ENCODE results near the gene SUMO2.
A peak's percentile ranks its signal among the peaks of the same experiment; 100 is the strongest.
"Not testable (repeated sequence)": the region's sequence is repeated elsewhere in the genome, so short reads cannot be mapped to it uniquely, and the experiment has no call there.

Gene SUMO2

DNA sequence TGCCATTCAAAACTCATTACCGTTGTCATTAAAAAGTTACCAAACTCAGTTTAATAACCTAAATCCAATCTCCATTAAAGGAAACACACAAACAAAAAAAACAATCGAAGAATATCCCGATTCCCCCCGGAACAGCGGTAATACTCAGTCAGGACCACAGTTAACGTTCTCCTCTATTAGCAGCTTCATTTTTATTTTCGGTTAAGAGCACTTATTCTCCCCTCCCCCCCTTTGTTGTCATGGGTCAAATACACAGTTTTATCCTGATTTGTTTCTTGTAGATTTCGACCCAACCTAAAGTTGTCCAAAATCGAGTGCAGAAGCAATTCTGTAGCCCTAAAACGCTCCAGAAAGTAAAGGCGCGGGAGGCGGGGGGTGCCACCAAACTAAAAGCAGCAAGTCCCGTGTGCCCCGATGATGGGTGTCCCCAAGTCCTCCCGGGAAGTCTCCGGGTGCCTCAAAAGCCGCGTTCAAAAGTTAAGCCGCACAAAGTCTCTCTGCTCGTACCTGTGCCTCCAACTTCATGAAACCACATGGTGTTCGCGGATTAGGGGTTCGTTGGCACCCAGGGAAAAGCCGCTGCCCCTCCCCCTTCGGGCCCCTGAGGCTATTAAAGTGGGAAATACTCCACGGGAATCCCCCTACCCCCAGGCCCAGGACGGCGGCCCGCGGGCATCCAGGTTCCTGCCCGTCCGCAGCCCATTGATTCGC, 996 bp downstream of the SUMO2 start:
- no peak for DNase-seq

DNA sequence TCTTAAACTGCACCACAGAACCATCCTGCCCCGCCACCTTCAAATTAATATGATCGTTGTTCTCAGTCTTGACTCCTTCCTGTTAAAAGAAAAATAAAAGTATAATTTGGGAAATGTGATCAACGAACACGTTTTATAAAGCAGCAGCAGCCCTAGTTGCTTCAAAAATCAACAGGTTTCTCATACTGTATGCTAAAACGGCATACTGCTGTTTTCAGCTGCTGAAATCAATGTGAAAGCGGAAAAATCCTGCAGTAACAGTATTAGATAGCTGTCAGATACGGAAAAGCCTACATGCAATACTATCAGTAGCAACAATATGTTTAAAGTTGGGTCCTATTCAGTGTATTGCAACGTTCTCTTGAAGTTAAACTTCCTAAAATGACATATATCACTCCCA, 1.6 kb downstream of the SUMO2 start:
- DNase-seq, result no peak

DNA sequence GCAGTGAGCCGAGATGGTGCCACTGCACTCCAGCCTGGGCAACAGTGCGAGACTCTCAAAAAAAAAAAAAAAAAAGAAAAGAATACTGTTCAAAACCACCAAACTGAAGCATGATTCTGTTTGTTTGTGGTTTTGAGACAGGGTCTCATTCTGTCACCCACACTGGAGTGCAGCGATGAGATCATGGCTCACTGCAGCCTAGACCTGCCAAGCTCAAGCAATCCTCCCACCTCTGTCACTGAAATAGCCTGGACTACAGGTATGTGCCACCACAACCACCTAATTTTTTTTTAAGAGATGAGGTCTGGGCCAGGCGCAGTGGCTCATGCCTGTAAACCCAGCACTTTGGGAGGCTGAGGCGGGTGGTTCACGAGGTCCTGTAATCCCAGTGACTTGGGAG, 4.3 kb downstream of the SUMO2 start:
- DNase-seq, result no peak

DNA sequence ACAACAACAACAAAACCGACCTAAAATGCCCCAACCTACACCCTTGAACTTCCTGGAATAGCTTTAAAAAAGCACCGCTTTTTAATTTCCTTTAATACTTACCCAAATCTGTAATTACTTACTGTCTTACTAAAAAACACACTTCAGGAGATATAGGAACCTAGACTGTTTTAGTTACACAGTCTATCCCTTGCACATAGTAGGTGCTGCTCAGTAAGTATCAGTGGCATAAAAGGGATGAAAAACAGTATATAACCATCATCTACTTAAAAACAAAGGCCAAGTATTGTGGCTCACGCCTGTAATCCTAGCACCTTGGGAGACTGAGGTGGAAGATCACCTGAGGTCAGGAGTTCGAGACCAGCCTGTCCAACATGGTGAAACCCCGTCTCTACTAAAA, 6.1 kb downstream of the SUMO2 start:
- DNase-seq, result no peak

DNA sequence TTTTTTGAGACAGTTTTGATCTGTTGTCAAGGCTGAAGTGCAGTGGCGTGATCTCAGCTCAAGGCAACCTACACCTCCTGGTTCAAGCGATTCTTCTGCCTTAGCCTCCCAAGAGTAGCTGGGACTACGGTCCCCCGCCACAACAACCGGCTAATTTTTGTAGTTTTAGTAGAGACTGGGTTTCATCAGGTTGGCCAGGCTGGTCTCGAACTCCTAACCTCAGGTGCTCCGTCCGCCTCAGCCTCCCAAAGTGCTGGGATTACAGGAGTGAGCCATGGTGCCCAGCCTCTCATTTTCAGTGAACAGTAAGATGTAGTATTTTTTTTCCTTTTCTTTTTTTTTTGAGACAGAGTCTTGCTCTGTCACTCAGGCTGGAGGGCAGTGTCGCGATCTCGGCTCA, 7.8 kb downstream of the SUMO2 start:
- no peak for DNase-seq

DNA sequence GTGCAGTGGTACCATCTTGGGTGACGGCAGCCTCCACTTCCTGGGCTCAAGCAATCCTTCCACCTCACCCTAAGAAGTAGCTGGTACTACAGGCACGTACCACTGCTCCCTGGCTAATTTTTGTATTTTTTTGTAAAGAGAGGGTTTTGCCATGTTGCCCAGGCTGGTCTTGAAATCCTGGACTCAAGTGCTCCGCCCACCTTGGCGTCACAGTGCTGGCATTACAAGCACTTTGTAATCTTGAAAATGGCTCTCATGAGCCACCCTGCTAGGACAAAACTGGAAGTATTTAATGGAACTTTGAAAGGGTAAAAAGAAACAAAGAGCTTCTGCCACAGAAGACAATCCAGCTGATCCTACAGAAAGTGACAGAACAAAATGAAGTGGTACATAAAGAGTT, 9.2 kb downstream of the SUMO2 start:
- no peak for DNase-seq

DNA sequence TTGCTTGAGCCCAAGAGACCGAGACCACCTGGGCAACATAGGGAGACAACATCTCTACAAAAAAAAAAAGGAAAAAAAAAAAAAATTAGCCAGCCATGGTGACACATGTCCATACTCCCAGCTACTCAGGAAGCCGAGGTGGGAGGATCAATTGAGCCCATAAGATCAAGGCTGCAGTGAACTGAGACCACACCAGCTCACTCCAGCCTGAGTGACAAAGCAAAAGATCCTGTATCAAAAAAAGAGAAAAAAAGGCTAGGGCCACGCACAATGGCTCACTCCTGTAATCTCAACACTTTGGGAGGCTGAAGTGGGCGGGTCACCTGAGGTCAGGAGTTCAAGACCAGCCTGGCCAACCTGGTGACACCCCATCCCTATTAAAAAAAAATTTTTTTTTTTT, 13.8 kb downstream of the SUMO2 start:
- no peak for DNase-seq

DNA sequence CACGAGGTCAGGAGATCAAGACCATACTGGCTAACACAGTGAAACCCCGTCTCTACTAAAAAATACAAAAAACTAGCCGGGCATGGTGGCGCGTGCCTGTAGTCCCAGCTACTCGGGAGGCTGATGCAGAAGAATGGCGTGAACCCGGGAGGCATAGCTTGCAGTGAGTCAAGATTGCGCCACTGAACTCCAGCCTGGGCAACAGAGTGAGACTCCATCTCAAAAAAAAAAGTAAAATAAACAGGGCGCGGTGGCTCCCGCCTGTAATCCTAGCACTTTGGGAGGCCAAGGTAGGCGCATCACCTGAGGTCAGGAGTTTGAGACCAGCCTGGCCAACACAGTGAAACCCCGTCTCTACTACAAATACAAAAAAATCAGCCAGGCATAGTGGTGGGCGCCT, 18.2 kb downstream of the SUMO2 start:
- DNase-seq, result not testable (repeated sequence)

DNA sequence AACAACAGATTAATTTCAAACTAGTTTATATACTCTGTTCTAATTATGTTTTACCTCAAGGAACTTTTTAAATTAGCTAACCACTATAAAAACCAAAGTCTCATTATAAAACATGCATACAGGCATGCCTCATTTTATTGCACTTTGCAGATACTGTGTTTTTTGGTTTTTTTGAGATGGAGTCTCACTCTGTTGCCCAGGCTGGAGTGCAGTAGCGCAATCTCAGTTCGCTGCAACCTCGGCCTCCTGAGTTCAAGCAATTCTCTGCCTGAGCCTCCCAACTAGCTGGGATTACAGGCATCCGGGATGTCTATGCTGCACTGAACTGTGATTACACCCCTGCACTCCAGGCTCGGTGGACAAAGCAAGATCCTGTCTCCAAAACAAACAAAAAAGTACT, 19.7 kb downstream of the SUMO2 start:
- DNase-seq, result no peak

DNA sequence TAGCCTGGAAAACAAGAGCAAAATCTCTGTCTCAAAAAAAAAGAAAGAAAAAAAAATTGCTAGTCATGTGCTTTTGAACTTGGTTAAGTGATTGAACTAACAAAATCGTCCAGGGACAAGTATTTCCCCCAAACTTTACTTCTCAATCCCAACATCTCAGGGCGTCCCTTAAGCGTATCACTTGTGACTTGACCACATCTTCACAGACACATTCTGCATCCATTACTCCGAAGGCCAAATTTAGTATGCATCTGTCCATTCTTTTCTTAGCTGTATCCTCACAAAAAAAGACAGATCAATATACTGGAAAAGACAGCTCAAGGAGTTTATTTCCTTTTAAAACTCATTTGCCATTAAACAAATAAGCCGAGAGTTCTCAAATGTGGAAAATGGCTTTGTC, 22.5 kb downstream of the SUMO2 start:
- no peak for DNase-seq

DNA sequence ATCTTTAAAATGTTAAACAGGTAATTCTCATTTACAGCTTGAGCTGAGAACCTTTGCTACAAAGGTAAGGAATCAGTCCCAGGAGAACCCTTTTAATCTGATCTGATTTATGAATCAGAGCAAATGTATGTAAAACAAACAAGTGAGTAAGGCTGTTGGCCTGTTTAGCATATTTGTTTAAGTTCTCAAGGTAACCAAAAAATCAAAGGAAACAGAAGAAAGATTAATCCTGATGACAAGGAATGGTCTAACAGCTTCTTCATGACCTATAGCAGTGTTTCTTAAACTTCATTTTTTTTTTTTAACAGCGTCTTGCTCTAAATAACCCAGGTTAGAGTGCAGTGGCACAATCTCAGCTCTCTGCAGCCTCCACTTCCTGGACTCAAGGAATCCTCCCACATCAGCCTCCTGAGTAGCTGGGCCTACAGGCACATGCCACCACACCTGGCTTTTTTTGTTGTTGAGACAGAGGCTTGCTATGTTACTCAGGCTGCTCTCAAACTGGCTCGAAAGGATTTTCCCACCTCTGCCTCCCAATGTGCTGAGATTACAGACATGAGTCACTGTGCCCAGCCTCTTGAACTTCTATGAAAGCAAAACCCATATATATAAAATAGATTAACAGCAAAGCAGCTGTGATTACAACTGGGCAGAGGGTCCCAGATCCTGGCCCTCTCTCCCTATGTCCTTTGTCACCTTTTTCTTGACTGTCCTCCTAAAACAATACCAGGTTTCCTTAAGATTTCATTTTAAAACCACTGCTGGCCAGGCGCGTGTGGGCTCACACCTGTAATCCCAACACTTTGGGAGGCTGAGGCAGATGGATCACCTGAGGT, 23.3 kb downstream of the SUMO2 start:
- DNase-seq, result peak; percentile 24

DNA sequence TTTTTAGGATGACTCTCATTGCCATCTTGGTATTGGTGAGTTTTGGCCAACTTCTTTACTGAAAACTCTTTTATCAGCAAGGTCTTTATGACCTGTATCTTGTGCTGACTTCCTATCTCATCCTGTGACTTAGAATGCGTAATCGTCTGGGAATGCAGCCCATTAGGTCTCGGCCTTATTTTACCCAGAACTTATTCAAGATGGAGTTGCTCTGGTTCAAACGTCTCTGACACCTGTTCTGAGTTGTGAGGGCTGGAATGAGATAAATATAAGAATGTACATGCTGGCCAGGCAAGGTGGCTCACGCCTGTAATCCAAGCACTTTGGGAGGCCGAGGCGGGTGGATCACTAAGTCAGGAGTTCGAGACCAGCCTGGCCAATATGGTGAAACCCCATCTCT, 24.3 kb downstream of the SUMO2 start:
- DNase-seq, result peak; percentile 40

DNA sequence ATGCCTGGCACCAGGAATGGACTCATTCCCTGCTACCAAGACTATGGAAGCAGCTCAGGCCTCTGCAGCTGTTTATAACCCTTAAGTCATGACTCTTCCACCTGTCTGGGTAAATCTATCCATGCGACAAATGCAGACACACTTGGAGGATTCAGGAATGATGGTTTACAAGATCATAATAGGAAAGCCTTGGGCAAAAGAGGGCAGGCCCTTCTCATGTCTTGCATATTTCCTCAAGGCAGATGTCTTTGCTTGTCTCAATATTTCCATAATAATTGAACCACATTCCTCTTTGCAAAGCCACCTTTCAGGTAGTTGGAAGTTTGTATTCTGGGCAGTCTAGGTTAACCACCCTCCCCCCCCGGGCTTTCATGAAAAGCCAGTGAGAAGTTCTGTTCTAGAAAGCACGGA, 27.6 kb downstream of the SUMO2 start:
- DNase-seq, result no peak

DNA sequence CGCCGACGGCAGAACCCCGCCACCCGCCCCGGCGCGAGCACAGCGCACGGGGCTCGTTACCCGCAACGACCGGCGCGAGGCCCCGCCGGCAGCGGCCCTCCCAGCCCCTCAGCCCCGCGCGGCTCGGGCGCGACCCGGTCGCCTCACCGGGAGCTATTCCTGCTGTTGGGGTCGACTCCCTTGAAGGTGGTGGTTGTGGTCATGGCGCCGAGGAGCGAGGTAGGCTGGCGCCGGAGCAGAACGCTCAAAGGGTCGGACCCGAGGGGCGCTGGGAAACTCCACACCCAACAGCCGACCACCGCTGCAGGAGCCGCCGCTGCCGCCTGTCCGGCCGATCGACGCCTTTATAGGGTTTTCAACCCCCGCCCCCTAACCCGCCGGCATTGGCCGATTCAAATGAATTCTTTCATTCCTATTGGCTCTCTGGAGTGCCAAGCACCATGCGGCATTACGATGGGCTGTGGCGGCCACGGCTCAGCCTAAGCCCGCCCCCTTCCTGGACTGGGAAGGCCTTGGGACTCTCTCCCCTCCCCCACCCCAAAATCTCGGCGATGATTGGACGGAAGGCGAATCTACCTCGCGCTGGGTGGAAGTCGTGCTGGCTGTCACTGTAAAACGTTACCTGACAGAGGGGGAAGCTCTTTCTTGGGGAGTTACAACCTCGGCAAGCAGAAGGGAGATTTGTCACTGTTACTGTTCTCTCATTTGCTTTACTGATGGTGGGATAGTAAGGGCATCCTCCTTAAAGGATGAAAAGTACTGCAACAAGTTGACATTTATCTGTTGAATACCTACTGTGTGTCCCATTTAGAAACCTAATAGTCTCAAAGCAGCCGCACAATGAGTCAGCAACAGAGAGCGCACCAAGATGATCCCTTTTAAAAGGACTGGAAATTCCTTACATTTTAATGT, 28.3 kb downstream of the SUMO2 start, which contains the start of gene JPT1:
JPT1 (minus strand) TSS at position 318 of the 912 bp plus-strand sequence; CDS start at position 203, 115 bp downstream.
- DNase-seq, result peak; percentile 99

DNA sequence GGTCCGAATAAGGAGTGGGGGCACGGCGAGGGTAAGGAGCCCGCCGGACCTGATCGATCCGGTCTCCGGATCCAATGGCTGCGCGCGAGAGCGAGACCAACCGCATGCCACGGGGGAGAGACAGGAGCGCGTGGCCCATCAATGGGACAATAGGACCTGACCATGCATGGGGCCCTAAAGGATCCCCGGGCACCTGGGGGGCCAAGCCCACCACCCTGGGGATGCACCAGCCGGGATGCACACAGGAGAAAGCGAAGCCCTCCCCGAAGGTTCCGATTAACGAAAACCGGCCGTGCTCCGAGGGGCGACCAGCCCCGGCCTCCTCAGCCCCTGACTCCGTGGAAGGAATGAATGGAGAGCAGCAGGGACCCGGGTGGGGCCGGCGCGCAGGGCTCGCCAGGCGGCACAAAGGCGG, 29.0 kb downstream of the SUMO2 start:
- DNase-seq, result peak; percentile 15

DNA sequence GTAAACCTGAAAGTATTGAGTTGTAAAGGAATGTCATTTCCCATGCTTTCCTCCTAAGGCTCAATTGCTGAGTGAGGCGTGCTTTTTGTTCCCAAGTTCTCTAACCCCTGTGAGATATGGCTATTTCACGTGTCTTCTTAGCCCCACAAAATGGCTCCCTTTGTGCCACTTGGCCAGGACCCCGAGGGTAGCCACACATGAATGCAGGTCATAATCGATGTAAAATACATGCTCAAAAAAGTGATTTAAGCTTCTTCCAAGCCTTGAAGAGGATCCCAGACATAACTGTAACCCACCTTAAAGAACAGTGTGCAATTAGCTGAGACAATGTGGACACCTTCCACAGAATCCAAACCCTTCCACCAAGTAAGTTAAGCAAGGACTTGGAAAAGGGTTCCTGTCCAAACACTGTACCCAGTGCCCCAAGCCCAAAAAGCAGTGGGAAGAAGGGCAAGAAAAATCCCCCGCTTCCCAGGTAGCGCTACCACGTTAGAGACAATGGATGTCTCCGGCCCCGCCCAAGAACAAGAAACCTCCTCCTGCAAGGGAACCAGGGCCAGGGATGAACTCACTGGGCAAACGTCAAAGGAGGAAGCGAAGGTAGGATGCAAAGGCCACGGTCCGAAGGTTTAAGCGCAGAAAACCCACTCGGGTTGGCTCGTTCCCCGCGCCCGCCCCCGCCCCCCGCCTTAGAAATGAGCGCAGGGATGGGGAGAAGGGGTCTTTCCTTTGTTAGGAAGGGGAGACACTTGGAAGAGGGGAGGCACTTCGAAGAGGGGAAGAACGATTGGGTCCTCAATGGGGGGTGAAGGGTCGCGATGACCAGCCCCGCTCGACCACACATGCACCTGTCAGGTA, 29.6 kb downstream of the SUMO2 start:
- DNase-seq, result peak; percentile 26

DNA sequence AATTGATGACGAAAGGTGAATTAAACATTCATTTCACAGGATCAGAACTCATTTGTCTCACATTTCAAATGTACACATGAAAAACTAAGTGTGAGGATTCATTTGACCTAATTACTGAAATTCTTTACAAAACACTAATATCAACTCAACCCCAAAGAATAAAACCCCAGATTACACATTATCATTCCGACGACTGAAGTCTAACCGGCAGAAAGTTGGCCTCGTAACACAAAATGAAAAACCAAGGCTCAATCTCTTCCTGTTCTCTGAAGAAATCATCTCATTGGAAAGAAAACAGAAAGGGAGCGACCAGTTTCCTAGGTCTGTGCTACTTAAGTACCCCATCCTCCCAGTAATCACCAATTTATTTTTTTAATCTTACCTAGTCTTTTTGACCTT, 30.2 kb downstream of the SUMO2 start:
- no peak for DNase-seq

DNA sequence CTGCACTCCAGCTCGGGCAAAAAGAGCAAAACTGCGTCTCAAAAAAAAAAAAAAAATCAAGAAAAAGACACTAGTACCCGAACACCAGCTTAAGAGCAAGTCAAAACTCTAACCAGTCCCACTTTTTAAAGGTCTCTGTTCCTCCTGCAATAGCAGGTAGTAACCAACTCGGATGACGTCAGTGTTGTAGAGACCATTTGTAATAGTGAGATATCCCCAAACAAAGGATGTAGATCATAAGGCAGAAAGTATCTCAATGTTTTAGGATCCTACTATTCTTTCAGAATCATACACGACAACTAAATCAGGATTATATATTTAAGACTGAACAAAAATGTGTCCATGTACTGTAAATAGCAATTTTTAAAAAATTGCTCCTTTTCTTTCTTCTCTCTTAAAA, 30.8 kb downstream of the SUMO2 start:
- DNase-seq, result peak; percentile 15

DNA sequence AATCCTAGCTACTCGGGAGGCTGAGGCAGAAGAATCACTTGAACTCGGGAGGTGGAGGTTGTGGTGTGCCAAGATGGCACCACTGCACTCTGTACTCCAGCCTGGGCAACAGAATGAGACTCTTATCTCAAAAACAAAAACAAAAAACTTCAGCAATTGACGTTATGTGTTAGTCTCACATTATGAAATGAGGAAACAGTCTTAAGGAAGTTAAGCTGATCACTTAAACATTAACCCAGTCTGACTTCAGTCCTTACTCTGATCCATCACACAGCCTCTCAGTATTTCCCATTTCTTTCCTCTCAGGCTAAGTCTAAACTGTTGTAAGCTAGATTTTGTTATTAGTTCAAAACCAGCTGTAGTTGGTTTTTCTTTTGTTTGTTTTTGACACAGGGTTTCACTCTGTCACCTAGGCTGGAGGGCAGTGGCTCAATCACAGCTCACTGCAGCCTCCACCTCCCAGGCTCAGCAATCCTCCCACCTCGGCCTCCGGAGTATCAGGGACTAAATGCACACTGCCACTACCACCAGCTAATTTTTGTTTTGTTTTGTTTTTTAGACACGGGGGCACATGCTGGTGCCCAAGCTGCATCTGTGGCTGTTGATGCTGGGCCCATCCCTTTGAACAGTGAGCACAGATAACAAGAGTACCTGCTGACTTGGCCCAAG, 34.7 kb downstream of the SUMO2 start:
- DNase-seq, result no peak

DNA sequence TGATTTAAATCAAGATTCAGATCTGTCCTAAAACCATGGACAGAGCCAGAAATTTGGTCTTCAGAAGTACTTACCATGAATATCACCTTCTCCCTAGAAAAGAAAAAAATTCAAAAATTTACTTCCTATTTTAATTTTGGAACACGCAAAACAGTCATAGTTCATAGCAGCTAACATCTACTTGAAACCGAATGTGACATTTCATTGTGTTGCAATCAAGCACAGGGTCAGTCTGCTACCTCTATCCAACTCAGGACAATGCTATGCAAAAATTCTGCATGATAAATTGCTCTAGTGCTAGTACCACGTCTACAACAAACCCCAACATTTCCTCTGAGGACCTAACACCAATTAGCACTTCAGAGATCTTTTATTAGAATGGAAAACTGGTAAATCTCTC, 36.2 kb downstream of the SUMO2 start:
- no peak for DNase-seq

DNA sequence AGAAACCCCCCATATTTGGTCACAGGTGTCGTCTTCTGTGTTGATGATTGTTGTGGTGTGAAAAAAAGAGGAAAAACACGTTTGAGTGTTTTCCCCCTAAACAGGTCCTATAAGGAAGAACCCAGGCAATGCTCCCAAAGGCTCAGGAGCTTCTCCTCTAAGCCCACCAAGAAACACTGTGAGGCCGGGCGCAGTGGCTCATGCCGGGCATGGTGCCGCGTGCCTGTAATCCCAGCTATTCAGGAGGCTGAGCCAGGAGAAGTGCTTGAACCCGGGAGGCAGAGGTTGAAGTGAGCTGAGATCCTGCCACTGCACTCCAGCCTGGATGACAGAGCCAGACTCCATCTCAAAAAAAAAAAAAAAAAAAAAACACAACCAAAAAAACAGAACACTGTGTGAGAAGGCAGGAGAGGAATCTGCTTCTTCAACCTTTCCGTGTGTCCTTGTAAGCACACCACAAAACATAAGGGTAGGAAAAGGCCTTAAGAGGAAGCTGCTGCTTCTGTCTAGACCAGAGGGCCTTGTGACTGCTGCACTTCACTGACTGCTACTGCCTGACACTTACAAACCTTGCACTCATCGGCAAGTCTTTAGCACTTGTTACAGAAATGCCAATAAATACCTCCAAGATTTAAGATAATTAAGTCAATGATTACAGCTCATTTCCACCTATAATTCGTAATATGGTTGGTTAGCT, 37.8 kb downstream of the SUMO2 start:
- DNase-seq, result no peak
